Measurements from ENCODE around the gene NDUFV3.
"Not testable (repeated sequence)": the region's sequence is repeated elsewhere in the genome, so short reads cannot be mapped to it uniquely, and the experiment has no call there.

Gene NDUFV3

GRCh38 chr21:42932378-42933136 lies 39.4 kb downstream of the NDUFV3 start:
- not testable (repeated sequence) for H3K27ac ChIP-seq (ENCODE audit: low read depth, low read length); H3K4me1 ChIP-seq (ENCODE audit: insufficient read depth, low read length); H3K27me3 ChIP-seq (ENCODE audit: control insufficient read depth in 1 of 2, insufficient read depth in 2 of 2, low read length in 2 of 2); H3K36me3 ChIP-seq (ENCODE audit: insufficient read depth, low read length); H3K4me3 ChIP-seq (ENCODE audit: low read depth in 1 of 2, low read length in 2 of 2); H3K9me3 ChIP-seq (ENCODE audit: low read length); H3K9ac ChIP-seq (ENCODE audit: low read length)

- H3K4me1 ChIP-seq (ENCODE audit: insufficient read depth, low read length); H3K36me3 ChIP-seq (ENCODE audit: insufficient read depth, low read length); H3K27ac ChIP-seq (ENCODE audit: low read depth, low read length); H3K27me3 ChIP-seq (ENCODE audit: control insufficient read depth in 1 of 2, insufficient read depth in 2 of 2, low read length in 2 of 2); H3K9ac ChIP-seq (ENCODE audit: low read length); H3K9me3 ChIP-seq (ENCODE audit: low read length); H3K4me3 ChIP-seq (ENCODE audit: low read depth in 1 of 2, low read length in 2 of 2): not testable (repeated sequence)
Measured at GRCh38 chr21:42933137-42933970, 40.2 kb downstream of the NDUFV3 start.

DNA sequence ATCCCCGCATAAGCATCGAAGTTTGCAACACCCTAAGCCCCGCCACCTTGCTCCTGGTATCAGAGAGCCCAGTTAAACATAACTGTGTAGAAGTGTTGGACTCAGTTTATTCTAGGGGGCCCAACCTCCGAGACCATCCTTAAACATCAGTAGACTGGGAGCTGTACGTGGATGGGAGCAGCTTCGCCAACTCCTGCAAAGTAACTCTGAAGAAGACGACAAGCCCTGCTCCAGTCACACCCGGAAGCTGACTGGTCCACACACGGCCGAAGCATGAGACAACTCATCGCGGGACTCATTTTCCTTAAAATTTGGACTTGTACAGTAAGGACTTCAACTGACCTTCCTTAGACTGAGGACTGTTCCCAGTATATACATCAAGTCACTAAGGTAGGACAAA lies 40.9 kb downstream of the NDUFV3 start:
- not testable (repeated sequence) for H3K9me3 ChIP-seq (ENCODE audit: low read length); H3K4me1 ChIP-seq (ENCODE audit: insufficient read depth, low read length); H3K36me3 ChIP-seq (ENCODE audit: insufficient read depth, low read length); H3K9ac ChIP-seq (ENCODE audit: low read length); H3K27ac ChIP-seq (ENCODE audit: low read depth, low read length); H3K27me3 ChIP-seq (ENCODE audit: control insufficient read depth in 1 of 2, insufficient read depth in 2 of 2, low read length in 2 of 2); H3K4me3 ChIP-seq (ENCODE audit: low read depth in 1 of 2, low read length in 2 of 2)

DNA sequence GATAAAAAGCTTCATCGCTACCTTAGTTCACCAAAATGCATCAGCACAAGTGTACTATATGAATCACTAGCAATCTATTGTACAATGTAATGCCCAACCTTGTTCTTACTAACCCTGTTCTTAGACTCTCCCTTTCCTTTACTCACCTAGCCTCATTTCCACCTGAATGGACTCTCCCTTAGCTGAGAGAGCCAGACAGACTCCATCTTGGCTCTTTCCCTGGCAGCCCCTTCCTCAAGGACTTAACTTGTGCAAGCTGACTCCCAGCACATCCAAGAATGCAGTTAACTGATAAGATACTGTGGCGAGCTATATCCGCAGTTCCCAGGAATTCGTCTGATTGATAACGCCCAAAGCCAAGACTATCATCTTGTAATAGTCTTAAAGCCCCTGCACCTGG lies 43.3 kb downstream of the NDUFV3 start:
- not testable (repeated sequence) for H3K27me3 ChIP-seq (ENCODE audit: control insufficient read depth in 1 of 2, insufficient read depth in 2 of 2, low read length in 2 of 2); H3K4me3 ChIP-seq (ENCODE audit: low read depth in 1 of 2, low read length in 2 of 2); H3K36me3 ChIP-seq (ENCODE audit: insufficient read depth, low read length); H3K9me3 ChIP-seq (ENCODE audit: low read length); H3K9ac ChIP-seq (ENCODE audit: low read length); H3K27ac ChIP-seq (ENCODE audit: low read depth, low read length); H3K4me1 ChIP-seq (ENCODE audit: insufficient read depth, low read length)

- H3K9ac ChIP-seq (ENCODE audit: low read length); H3K36me3 ChIP-seq (ENCODE audit: insufficient read depth, low read length); H3K9me3 ChIP-seq (ENCODE audit: low read length); H3K4me1 ChIP-seq (ENCODE audit: insufficient read depth, low read length); H3K27ac ChIP-seq (ENCODE audit: low read depth, low read length); H3K27me3 ChIP-seq (ENCODE audit: control insufficient read depth in 1 of 2, insufficient read depth in 2 of 2, low read length in 2 of 2); H3K4me3 ChIP-seq (ENCODE audit: low read depth in 1 of 2, low read length in 2 of 2): not testable (repeated sequence)
Measured at GRCh38 chr21:42937034-42937940, 44.2 kb downstream of the NDUFV3 start.

GRCh38 chr21:42937960-42938605 lies 45.0 kb downstream of the NDUFV3 start:
- no peak overlapping the region for H3K27ac ChIP-seq (ENCODE audit: low read depth, low read length)
- H3K4me3 ChIP-seq (ENCODE audit: low read depth in 1 of 2, low read length in 2 of 2) = no peak overlapping the region
- peaks cover 9% of the 10 kb centered on the region for H3K4me1 ChIP-seq (ENCODE audit: insufficient read depth, low read length)
- H3K9ac ChIP-seq (ENCODE audit: low read length) = no peak overlapping the region
- H3K9me3 ChIP-seq (ENCODE audit: low read length) = no peaks in the 10 kb centered on the region
- no peaks in the 10 kb centered on the region for H3K27me3 ChIP-seq (ENCODE audit: control insufficient read depth in 1 of 2, insufficient read depth in 2 of 2, low read length in 2 of 2)
- H3K36me3 ChIP-seq (ENCODE audit: insufficient read depth, low read length) = no peaks in the 10 kb centered on the region

DNA sequence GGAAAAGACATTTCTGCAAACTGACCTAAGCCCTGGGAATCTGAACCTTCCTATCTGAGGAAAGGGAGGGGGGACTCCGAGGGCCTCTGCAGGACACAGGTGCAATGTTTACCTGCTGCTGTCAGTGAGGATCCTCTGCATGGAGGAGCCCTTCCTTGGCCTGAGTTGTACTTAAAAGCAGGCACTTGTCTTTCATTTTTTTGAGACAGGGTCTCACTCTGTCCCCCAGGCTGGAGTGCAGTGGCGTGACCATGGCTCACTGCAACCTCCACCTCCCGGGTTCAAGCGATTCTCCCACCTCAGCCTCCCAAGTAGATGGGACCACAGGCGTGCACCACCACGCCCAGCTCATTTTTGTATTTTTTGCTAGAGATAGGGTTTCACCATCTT lies 45.5 kb downstream of the NDUFV3 start:
- not testable (repeated sequence) for H3K9me3 ChIP-seq (ENCODE audit: low read length); H3K27me3 ChIP-seq (ENCODE audit: control insufficient read depth in 1 of 2, insufficient read depth in 2 of 2, low read length in 2 of 2); H3K36me3 ChIP-seq (ENCODE audit: insufficient read depth, low read length); H3K4me1 ChIP-seq (ENCODE audit: insufficient read depth, low read length); H3K4me3 ChIP-seq (ENCODE audit: low read depth in 1 of 2, low read length in 2 of 2); H3K9ac ChIP-seq (ENCODE audit: low read length); H3K27ac ChIP-seq (ENCODE audit: low read depth, low read length)

- Histone ChIP-seq H3K4me3 (ENCODE audit: low read depth in 1 of 2, low read length in 2 of 2) (no peak overlapping the region), H3K36me3 (ENCODE audit: insufficient read depth, low read length) (no peaks in the 10 kb centered on the region), H3K9ac (ENCODE audit: low read length) (peak overlapping the region; percentile 30), H3K27me3 (ENCODE audit: control insufficient read depth in 1 of 2, insufficient read depth in 2 of 2, low read length in 2 of 2) (no peaks in the 10 kb centered on the region), H3K9me3 (ENCODE audit: low read length) (no peaks in the 10 kb centered on the region), H3K27ac (ENCODE audit: low read depth, low read length) (peak overlapping the region; percentile 69), H3K4me1 (ENCODE audit: insufficient read depth, low read length) (peaks cover 9% of the 10 kb centered on the region)
Measured at GRCh38 chr21:42939582-42940413, 46.7 kb downstream of the NDUFV3 start.

DNA sequence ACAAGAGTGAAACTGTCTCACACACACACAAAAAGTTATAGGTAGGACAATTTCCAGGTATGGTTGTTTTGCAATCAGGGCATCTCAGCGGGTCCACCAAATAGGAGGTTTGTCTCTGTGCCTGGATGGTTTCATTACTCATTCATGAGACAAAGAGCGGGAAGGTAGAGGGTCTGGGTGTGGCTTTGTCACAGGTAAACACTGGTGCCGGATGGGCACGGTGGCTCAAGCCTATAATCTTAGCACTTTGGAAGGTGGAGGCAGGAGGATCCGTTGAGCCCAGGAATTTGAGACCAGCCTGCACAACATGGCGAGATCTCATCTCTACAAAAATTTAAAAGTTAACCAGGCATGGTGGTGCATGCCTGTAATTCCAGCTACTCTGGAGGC lies 48.6 kb downstream of the NDUFV3 start:
- Histone ChIP-seq H3K27me3 (ENCODE audit: control insufficient read depth in 1 of 2, insufficient read depth in 2 of 2, low read length in 2 of 2) (no peaks in the 10 kb centered on the region), H3K4me3 (ENCODE audit: low read depth in 1 of 2, low read length in 2 of 2) (no peak overlapping the region), H3K27ac (ENCODE audit: low read depth, low read length) (no peak overlapping the region), H3K36me3 (ENCODE audit: insufficient read depth, low read length) (no peaks in the 10 kb centered on the region), H3K4me1 (ENCODE audit: insufficient read depth, low read length) (peaks cover 9% of the 10 kb centered on the region), H3K9me3 (ENCODE audit: low read length) (no peaks in the 10 kb centered on the region), H3K9ac (ENCODE audit: low read length) (no peak overlapping the region)

DNA sequence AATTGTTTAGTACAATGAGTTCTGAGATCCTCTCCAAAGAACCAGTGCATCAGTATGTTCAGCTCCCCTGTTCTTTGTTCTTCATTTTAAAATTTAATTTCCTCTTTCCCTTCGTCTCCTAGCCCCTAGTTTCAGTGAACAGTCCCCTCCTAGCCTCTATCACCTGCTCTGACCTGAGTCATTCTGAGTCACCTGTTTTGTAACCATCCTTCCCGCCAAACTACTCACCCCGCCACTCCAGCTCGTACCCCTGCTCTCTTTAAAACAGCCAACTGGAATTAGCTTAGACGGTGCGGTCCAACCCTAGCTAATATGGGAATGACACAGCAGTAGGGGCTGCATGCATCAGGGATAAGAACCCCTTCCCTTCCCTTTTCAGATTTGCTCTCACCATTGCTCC lies 49.1 kb downstream of the NDUFV3 start:
- Histone ChIP-seq H3K4me3 (ENCODE audit: low read depth in 1 of 2, low read length in 2 of 2) (no peak overlapping the region), H3K9ac (ENCODE audit: low read length) (no peak overlapping the region), H3K4me1 (ENCODE audit: insufficient read depth, low read length) (peaks cover 9% of the 10 kb centered on the region), H3K9me3 (ENCODE audit: low read length) (no peaks in the 10 kb centered on the region), H3K27me3 (ENCODE audit: control insufficient read depth in 1 of 2, insufficient read depth in 2 of 2, low read length in 2 of 2) (no peaks in the 10 kb centered on the region), H3K27ac (ENCODE audit: low read depth, low read length) (no peak overlapping the region), H3K36me3 (ENCODE audit: insufficient read depth, low read length) (no peaks in the 10 kb centered on the region)
